Erythroblast (primary cell): ENCODE data around the gene ADCY1.
"Not testable (repeated sequence)": the region's sequence is repeated elsewhere in the genome, so short reads cannot be mapped to it uniquely, and the experiment has no call there.

Experiments
- DNase-seq, 2 experiments: peaks; one replicate each; lab custom pipeline; 2025; lab: John Stamatoyannopoulos, UW
- POLR2A ChIP-seq: IDR thresholded peaks from 2 replicates; pipeline ENCODE4 v1.6.1; 2011; ENCODE audit warnings: mild to moderate bottlenecking, low read length

The ADCY1 gene

GRCh38 chr7:45768516-45769394 is 194.6 kb downstream of the ADCY1 start:
- TF ChIP-seq POLR2A, result peak; percentile 90
- DNase-seq, result peak; percentile 99

GRCh38 chr7:45769626-45770025 is 195.5 kb downstream of the ADCY1 start:
- not testable (repeated sequence) for DNase-seq
